Activated T-helper 1 cell treated with anti-CD3 and anti-CD28 coated beads, Interleukin-2, amount 50 U/mL, for 16 hours (primary cell): ENCODE data around the gene DCDC2C.

Experiments used
- DNase-seq, 2 donors: peaks; one replicate each; pipeline ENCODE4 v3.0.0-alpha.2; 2020; ENCODE audit warnings: low read depth in 1 of 2, low spot score in 1 of 2

The DCDC2C gene

DNA sequence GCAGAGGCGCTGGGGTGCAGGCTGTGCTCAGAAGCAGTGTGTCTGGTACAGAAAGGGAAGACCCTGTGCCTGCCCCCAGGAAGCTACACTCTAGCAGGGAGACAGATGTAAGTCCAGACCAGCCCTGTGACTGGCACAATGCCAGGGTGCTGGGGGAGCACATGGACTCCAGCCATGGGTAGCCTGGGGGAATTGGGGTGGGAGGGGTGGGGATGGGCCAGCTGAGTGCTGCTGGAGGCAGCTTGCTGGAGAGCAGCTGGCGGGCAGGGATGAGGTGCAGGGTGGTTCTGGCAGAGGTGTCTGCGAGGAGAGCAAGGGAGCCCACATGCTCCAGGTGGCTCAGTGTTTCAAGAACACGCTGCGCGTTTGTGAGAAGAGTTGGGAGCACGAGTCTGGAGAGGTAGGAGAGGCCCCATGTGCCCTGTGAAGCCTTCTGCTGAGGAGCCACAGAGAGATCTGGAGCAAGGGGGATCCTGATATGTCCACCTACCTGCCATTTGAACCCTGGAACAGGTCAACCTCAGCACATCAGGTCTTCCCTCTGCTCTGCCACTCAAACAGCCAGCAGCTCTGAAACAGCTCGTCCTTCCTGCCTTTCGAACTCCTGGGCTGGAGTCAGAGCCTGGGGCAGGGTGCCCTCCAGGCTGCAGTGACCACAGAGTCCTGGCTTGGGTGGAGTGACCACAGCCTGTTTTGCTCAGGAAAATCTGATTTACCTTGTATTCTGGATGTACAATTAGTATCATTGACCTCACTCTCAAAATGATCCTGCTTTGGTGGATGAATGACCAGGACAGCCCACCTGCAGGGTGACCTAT is 30.3 kb upstream of the DCDC2C start:
- no peak for DNase-seq

DNA sequence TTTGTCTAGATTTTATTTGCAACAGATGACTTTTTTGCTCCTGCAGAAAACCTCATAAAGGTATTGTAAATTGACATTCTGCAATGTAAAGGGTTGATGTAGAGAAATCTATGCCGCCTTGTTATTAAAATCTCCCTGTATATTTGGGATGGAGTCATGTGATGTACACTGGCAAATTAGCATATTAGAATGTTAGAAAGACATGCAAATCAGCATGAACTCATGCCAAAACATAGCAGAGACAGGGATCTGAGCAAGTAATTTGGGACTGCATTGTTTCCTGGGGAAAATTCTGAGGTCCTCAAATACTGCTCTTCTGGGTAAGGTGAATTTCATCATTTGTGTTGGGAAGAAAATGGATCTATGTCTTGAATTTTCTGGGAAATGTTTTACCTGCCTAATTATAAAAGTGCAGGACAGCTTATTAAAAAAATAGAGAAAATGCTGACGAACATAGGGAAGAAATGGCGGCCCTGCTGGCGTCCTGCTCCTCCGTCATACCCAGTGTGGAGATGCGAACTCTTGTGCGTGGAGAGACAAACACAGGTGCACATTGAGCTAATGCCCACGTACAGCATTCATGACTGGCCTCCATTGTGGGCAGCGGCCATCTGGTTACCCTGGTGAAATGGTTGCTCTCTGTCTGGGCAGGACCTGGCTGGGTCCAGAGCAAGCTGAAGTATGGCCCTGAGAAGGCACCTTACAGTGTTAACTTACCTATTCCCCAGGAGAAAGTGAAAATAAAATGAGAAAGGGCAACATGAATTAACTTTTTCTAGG is 29.1 kb upstream of the DCDC2C start:
- no peak for DNase-seq

DNA sequence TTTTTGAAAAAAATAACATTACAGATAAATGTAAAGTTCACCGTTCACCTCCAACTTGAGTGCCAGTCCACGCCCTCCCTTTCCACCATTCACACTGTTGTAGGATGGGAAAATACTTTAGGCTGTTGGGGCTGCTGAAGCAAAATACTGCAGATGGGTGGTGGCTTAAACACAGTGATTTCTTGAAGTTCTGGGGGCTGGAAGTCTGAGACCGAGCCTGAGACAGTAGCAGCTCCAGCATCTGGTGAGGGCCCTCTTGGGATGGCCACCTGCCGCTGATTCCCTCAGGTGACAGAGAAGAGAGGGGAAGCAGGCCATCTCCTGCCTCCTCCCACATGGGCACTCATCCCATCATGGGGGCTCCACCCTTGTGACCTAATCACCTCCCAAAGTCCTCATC is 27.7 kb upstream of the DCDC2C start:
- DNase-seq: no peak

DNA sequence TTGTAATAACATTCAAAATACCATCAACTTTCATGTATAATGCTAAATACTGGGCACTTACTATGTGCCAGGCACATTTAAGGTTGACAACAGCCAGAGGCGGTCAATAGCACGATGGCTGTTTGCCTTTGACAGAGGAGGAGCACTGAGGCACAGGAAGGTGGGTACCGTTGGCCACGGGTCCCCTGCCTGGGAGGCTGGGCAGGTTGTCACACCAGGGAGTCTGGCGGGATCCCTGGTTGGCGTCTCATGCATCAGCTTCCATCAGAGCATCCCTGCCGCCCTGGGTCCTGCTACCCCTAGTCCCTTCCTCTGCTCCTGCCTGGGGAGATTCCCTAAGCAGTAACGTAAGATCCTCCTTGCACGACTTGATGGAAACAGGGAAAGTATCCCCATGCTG is 25.9 kb upstream of the DCDC2C start:
- no peak for DNase-seq

DNA sequence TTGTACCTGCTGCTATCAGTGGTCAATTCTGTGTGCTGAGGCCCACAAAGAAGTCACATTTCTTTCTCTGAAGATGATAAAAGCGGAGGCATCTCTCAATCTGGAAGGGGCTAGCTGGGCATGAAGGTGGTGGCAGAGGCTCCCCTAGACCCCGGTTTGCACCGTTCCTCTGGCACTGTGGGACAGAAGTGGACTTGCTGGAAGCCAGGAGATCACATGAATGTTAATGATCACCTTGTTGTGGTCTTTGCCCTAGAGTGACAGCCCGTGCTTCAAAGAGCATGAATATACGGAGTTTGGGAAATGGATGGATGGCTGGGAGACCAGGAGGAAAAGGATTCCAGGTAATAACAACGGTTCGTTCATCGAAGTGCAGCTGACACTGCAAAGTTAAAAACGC is 25.2 kb upstream of the DCDC2C start:
- no peak for DNase-seq

DNA sequence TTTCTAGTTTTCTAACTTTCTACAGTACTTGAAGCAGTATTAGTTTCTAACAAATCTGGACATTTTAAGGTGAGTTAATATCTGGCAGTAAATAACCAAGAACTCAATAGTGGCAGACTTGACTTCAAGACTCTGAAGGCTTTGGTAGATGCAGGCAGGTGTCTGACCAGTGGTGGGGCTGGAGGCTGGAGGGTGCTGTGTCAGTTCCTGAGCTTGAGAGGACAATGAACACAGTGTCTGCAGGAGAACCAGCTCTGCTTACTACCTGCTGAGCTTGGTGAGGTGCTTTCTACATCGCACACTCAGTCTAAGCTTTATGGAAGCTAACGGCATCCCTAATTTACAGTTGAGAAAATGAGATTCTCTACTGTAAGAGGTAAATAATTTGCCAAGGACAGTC is 24.2 kb upstream of the DCDC2C start:
- DNase-seq: no peak

DNA sequence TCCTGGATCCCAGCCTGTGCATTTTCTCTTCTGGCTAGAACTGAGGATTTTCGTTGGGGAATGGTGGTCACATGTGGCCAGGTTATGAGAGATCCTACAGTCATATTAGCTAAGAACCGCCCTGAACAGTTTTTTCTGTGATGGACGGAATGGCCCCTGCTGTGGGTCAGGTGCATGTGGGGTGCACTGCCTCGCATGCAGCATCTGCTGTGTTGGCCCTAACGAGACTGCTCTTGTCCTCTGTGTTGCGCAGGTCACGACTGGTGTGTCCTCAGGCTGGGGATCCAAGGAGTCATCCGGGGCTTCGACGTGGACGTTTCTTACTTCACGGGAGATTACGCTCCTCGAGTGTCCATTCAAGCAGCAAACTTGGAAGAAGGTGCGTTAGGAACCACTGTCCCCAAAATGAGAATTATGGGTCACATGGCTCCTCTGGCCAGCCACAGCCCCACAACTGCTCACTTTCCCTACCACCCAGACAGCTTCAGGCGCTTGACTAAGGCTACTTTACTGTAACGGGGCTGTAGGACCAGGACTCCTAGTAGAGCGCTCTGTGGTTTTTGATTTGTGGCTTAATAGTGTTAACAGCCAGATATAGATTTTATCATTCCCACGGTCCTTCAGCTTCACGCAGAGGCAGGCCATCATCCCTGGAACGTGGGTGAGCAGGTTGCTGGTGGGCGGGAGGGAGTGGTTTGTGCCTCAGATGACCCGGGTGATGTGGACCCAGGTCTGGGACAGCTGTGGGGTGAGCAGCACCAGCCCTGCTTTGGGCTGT is 23.6 kb upstream of the DCDC2C start:
- no peak for DNase-seq

DNA sequence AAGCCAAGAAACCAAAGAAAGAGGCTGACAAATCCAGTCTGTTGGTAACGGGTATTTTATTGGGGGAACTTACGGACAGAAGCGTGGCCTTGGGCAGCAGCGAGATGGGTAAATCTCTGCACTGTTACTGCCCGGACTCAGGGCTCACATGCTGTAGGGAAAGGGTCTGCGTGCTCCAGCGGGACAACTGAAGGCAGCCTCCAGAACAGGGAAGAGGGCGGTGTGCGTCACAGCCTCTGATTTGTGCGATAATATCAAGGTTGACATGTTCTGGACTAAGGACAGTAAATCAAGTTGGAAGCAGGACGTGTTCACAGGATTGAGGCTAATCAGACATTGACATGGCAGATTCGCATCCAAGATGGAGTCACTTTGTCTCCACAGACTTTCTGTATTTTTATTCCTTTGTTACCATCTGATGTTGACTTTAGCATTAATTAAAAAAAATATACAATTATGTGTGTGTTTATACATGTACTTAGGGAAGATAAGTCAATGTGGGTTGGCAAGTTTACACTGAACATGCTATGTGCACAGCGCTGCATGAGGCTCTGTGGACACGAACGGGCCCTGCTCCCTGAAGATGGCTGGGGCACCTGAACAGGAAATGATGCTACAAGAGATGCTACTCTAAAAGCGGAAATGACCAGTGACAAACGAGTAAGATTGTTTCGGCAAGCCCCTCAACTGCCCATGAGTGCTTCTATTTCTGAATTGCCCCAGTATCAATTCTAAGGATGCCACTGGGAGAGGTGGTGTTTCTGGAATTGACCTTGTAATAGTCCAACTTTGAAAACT is 22.6 kb upstream of the DCDC2C start:
- no peak for DNase-seq

DNA sequence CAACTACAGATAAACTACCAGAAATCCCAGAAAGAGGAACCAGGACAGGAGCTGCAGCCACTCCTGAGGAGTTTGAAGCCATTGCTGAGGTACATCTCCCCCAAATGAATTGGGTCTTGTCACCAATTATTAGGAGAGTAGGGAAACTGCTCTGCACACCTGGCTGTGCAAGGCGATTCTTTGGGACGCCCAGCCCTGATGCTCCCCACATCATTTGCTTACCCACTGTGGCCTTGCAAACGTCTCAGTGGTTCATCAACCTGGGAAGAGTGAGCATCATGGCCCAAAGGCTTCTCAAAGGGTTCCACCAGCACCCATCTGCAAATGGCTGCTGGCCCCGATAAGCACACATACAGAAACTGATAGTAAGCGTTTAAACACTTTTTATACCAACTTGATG is 21.8 kb upstream of the DCDC2C start:
- DNase-seq: no peak

DNA sequence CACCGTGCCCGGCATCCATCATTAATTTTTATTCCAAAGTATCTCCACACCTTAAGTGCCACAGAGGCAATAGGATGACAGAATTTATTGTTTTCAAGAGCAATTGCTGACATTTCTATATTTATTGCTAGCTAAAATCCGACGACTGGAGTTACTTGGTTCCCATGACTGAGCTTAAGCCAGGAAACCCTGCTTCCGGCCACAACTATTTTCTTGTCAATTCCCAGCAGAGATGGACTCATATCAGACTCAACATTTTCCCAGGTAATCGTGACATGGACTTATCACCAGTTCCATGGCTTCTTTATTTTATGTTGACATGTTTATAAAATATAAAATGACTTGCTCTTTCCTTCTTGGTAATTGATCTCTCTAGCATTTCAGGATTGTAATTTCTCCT is 20.6 kb upstream of the DCDC2C start:
- no peak for DNase-seq

DNA sequence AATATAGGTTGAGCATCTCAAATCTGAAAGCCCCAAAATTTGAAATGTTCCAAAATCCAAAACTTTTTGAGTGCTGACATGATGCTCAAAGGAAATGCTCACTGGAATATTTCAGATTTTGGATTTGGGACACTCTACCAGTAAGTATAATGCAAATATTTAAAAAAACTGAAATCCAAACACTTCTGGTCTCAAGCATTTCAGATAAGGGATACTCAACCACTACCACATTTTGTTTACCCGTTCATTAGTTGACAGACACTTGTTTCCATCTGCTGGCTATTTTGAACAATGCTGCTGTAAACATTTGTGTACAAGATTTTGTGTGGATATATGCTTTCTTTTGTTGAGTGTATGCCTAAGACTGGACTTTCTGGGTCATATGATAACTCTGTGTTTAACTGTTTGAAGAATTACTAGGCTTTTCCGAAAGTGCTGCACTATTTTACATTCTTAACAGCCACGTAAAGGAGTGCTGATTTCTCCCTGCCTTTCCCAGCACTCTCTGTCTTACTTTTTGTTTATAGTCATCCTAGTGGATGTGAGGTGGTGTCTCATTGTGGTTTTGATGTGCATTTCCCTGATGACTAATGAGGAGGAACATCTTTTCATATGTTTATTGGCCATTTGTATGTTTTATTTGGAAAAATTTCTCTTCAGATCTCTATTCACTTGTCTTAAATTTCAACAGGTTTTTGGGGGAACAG is 19.5 kb upstream of the DCDC2C start:
- no peak for DNase-seq

DNA sequence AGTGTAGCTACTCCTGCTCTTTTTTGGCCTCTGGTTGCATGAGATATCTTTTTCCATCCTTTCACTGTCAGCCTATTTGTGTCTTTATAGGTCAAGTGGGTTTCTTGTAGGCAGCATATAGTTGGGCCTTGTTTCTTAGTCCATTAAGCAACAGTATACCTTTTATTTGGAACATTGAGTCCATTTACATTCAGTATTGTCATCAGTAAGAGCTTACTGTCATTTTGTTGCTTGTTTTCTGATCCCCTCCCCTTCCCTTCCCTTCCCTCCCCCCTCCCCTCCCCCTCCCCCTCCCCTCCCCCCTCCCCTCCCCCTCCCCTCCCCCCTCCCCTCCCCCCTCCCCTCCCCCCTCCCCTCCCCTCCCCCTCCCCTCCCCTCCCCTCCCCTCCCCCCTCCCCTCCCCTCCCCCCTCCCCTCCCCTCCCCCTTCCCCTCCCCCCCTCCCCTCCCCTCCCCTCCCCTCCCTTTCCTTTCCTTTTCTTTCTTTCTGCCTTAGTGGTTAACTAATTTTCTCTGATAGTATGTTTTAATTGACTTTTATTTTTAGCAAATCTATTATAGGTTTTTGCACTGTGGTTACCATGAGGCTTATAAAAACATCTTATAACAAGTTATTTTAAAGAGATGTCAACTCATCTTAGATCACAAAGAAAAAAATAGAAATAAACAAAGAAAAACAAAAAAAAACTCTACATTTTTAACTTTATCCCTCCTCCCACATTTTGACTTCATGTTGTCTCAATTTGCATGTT is 13.2 kb upstream of the DCDC2C start:
- DNase-seq: no peak

DNA sequence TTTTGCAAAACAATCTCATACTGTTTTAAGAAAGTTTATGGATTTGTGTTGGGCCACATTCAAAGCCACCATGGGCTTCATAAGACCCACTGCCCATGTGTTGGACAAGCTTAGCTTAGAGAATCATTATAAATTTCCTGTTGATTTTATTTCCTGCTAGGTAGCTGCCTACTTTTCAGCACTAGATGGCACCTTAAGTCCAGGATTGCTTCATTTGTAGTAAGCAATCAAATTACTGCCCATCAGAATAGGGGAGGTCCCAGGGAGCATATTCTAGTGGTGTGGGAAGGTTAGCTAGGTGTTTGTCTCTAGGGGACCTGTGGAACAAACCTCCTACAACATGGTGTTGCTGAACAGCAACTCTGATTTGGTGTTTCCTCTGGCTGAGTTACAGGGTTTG is 11.0 kb upstream of the DCDC2C start:
- no peak for DNase-seq

DNA sequence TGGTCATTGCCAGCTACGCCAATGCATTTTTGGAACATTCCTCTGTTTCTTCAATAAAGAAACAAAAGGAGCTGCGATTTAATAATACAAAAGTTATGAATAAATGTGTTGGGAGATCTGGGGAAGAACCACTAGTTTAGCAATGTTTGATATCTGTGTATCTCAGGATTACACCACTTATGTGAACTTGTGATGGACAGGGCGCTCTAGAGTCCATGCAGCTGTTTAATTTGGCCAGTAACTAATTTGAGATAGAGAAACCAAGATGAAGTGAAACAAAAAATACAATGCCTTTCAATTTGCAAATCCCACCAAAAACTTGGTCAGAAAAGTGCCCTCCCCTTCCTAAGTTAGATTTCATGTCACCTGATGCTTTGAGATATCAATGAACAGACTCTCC is 6.8 kb upstream of the DCDC2C start:
- DNase-seq: no peak

DNA sequence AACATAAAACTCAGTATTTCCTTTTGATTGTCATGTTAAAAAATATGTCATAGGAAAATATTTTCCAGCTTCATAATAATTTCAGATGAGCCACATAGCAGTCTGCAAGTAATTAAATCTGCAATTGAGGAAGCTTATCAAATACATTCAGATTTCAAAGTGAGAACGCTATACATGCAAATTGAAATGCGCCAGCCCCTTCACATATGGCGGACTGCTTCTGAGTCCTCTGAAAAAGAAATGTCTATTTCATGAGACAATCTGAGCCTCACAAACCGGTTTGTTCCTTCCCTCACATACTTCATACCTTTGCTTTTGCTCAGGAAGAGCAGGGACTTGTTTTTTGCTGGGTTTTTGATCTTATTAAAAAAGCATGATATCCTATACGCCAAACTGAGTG is 2.3 kb upstream of the DCDC2C start:
- no peak for DNase-seq

DNA sequence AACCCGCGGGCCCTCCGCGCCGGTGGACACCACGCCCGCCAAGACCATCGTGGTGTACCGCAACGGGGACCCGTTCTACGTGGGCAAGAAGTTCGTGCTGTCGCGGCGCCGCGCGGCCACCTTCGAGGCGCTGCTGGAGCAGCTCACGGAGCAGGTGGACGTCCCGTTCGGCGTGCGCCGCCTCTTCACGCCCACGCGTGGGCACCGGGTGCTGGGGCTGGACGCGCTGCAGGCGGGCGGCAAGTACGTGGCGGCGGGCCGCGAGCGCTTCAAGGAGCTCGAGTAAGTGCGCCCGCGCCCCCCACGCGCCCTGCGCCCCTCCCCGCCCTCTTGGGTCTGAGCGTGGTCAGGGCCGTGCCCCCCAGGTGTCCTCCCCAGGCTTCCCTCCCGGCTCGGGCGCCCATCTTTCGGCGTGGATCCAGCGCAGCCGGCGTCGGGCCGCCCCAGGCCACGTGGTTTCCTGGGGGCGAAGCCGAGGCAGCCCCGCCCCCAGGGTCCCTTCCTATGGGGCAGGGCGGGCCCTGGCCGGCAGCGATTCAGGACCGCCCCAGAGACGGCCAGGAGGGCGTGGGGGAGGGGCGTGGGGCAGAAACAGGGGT is 481 bp downstream of the DCDC2C start:
- no peak for DNase-seq

DNA sequence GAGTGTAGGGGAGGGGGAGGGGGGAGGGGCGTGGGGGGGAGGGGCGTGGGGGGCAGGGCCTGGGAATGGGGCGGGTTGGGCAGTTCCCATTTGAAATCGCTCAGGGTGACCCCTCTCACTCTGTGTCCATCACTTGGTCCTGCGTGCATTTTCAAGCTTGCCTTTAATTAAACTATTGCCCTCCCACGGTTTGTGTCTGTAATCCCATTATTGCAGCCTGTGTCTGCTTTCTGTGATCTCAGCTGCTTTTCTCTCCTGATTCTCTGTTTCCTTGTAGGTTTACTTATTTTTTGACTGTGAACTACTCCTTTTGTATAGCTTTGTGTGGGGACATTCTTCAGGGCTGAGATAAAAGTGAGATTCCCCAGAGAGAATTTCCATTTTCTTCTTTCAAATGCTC is 1.3 kb downstream of the DCDC2C start:
- no peak for DNase-seq

DNA sequence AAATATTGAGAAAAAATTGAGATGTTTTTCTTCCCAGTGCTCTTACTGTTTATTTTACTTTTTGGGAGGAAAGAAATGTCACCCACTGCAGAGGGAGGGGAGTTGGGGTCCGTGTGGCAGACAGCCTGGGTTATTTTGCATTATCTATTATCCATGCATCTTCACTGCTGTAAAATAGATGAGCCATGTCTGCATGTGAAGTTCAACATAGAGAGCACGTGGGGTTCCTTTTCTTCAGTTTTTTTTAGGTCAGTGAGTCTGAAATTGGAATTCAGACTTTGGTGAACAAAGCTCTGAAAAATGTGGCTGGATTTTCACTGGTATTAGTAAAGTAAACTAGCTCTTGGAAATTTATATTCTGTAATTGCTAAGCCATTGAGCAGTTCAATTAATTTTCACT is 2.4 kb downstream of the DCDC2C start:
- no peak for DNase-seq

DNA sequence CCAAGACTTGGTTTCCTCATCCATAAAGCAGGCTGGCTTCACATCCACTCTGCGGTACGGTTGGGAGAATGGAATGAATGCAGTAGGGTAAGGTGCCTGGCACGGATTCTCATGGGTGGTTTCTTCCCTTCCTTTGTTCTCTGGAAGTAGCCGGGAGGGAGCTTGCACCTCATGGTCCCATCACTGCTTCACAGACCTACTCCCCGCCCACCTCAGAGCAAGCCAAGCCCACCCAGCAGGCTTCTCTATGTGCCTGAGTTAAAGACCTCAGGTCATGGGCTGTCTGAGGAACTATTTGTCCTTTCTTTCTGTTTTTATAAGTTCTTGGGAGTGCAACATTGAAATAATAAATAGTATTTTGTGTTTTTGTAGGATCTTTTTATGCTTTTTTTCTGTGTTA is 3.5 kb downstream of the DCDC2C start:
- DNase-seq: no peak
